HG02870 (cell line): ENCODE data around the gene ITGA1.
"Not testable (repeated sequence)": the region's sequence is repeated elsewhere in the genome, so short reads cannot be mapped to it uniquely, and the experiment has no call there.

ENCODE experiments used
- ATAC-seq: cut with Tn5 transposase; IDR thresholded peaks from one replicate; pipeline ENCODE4 v1.9.1; 2021; ENCODE audit warnings: mild to moderate bottlenecking, moderate library complexity; ENCODE audit not compliant: unreplicated experiment

The ITGA1 gene

DNA sequence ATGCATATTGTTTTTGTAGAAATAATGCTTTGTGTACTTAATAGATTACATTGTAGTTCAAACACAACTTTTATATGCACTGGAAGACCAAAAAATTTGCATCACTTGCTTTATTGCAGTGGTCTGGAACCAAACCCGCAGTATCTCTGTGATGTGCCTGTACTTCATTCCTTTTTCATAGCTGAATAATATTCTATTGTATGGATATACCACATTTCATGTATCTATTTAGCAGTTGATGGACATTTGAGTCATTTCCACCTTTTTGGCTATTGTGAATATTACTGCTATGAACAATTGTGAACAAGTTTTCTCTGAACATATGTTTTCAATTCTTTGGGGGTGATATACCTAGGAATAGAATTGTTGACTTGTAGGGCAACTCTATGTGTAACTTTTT is 40.1 kb downstream of the ITGA1 start:
- no peak for ATAC-seq

DNA sequence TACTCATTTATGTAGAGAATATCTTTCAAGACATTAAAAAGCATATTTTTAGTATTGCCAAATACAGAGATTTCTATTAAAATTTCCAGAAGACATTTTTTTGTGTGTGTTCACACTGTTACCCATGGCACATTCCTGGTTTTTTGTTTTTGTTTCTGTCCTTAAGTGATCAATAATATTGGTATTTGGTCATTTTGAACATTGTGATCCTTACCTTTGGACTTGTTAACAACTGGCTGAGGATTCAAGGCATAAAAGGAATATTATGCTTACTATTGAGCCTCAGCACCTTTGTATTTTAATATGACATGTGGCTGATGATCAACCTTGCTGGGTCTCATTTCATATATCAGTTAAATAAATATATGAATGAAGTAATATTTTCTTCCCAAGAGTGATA is 41.9 kb downstream of the ITGA1 start:
- no peak for ATAC-seq

DNA sequence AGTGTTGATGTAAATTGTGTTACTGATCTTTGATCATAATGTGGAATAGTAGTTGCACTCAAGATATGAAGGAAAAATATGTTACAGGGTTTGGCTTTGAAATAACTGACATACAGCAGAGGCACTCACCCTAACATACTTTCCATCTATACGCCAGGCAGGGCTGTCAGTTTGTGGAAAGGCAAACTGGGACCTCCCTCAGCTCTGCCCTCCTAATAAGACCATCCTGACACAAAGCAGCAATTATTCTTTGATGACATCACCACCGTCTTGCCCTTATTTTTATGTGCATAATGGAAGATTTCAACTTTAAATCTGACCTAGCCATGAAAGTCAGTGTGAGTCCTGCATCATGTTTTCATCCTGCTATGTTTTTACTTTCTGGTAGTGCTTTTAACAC is 42.9 kb downstream of the ITGA1 start:
- no peak for ATAC-seq

DNA sequence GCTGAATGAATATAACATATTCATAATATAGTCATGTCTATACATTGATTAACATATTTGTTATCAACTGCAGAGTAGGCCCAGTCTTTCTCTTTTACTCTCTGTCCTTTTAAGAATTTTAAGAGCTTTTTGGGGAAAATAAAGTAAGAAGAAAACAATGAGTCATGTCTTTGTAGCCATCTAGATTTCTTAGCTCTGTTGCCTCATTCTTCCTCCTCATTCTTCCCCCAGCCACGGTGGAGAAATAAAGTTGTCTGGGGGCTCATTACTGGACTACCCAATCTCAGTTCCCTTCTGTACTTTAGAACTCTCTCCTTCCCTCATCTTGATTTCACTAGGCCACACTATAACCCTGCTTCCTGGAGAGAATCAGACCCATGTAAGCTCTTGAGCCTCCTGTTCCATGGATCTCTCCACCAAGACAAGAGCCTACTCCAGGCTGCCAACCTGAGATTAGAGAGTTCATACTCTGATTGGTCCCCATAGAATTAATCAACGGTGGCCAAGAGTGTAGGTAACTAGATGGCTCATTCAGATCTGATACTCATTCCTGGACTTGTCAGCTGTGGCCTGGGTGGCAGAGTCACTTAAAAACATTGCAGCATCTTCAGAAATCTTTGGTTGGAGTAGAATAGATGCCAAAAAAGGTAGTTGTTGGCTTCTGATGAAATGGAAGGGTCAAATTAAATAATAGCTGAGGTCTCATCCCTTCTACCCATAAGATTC is 44.2 kb downstream of the ITGA1 start:
- ATAC-seq: no peak

DNA sequence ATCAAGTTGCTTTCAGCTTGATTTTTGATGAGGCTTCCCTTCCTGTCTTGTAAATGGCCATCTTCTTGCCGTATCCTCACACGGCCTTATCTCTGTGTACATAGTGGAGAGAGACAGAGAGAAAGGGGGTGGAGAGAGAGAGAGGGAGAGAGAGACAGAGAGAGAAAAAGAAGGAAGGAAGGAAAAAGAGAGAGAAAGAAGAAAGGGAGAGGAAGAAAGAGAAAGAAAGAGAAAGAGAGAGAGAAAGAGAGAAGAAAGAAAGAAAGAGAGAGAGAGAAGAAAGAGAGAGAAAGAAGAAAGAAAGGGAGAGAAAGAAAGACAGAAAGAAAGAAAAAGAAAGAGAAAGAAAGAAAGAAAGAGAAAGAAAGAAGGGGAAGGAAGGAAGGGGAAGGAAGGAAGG is 46.6 kb downstream of the ITGA1 start:
- ATAC-seq: no peak

DNA sequence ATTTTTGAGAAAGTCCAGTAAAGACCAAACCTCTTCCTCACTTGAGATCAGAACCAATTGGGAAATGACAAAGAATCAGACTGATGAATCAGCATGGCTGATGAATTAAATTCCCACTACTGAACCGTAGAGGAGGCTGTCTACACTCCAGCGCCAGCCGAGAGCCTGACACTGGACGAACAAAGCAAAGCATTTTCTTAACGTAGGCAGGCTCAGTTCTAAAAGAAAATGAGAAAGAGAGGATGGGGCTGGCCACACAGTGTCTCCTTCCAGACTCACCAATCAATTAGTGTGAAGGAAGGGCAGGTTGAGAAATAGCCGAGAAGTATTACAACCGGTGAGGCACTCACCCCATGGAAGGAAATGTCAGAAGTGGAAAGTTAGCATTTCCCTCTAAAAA is 49.4 kb downstream of the ITGA1 start:
- no peak for ATAC-seq

DNA sequence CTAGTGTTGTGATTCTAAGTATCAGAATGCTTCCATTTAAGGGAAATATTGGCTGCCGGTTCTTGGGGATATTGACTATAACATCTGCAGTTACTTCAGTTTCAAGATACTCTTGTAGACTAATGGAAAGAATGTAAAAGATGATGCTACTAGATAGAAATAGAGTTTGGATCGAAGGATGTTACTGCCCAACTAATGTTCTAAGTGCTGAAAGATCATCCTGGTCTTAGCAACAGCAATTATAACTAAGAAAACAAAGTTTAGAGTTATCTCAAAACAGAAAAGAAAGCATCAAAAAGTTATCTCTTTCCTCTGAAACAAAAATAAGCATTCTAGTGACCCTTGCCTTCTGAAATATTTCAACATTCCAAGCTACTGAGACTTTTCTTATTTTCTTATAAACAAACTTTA is 49.9 kb downstream of the ITGA1 start:
- no peak for ATAC-seq

DNA sequence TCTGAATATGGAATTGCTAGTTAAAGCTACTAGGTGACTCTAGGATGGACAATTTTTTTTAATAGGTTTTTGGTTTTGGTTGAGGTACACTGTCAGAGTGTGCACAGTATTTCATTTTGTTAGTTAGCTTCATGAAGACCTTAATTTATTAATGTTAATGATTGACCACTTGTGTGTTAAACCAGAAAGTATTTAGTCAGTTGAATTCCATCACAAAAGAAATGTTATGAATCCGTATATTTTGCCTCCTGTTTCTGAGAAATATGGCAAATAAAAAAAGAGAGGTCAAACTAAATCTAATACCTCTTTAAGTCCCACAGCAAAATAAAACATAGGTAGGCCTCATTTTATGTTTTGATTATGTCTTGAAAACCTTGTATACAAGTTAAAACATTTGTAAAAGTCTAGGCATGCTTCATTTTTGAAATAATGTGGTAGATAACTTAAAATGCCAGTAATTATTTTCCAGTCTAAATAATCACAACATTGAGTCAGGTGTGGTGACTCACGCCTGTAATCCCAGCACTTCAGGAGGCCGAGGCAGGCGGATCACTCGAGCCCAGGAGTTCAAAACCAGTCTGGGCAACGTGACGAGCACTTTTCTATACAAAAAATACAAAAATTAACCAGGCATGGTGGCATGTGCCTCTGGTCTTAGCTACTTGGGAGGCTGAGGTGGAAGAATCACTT is 50.8 kb downstream of the ITGA1 start:
- no peak for ATAC-seq

DNA sequence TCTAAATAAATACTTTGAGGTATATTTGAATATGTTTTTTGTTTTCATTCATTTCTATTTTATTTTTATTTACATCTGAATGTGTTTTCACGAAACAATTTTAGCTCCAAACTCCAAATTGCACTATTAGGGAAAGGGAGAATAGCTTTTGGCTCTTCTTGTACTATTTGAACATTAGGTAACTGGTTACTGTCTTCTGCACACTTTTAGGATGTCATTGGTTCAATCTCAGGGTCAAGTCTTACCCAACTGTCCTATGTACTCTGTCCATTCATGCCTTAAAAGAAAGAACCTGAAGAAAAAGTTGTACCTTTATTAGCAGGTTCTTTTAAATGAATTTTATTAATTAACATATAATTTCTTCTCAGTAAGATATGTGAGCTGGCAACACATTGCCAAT is 51.6 kb downstream of the ITGA1 start:
- ATAC-seq: no peak

DNA sequence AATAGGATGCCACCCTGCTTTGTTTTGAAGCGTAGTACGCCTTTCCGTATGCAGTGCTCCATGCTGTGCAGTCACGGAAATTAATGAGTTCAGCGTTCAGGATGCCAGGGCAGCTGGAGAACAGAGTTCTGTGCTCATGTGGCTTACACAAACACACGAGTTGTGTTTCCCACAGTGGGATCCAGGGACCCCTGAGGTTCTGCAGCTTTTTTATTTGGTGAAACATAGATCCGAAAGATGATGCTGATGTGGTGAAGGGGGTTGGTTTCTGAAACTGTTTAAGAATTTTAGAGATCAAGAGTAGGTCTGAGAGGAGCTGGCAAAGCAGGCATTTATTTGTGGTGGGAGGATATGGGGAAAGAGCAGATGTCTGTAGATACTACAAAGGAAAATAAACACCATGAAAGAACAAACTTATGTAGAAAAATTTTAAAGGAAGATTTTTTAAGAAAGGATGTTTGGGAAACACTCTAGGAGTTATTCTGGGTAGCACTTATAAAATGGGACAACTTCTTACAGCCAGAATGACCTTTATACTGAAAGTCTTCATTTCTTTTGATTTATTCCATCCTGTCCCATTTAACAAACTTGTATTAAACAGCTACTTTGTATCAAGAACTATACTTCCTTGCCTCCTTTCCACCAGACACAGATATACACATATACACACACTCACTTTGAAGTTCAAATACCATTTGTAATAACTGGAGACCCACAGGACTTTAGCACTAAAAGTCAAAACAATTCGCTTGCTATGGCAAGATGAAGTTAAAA is 52.7 kb downstream of the ITGA1 start:
- ATAC-seq: no peak

DNA sequence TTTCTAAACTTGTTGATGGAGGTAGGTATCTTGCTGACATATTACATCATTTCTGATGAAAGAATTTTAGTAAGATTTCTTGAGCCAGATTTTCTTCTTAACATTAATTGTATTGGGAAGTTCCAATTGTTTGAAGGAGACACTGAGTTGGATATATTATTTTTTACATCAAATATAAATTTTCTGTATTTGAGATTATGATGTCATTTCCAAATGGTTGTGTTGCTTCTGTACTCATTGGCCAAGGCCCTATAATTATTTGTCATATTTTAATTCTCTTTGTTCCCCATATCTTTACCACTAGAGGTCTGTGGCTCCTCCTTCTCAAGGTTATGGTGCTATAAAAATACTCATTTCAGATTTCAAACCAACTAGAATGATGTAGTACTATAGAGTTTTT is 53.4 kb downstream of the ITGA1 start:
- no peak for ATAC-seq

DNA sequence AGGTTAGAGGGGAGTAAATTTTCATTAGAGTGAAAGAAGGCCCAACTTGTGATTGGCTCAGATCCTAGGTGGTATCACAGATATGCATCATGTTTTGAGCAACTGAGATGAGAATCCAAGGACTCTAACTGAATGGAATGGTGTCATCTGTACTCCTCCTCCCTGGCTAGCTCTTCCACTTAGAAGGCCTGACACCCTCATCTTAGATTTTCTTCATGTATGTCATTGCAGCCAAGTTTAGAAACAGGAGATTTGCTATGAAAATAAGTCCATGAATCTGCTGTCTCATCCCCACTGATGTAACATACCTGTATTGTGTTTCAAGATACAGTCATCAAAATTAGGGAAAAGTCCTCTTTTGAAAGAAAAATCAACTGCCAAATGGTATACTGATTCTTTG is 54.4 kb downstream of the ITGA1 start:
- ATAC-seq: no peak

DNA sequence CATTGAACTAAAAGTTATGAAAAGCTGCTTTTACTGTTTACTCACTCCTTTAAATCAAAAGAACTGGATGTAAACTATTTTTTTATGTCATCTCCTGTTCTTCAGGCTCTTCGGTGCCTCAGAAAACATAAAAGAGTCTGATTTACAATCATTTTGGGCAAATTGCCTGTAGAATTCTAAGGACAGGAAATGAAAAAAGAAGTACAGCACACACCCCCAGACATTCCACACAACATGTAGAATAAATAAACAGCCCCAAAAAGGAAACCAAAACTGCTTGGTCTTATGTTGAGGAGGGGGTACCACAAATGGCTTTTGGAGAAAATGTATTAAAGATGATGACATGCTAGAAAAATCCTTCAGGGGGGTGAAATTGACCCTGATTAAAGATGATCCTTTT is 57.2 kb downstream of the ITGA1 start:
- ATAC-seq: no peak

DNA sequence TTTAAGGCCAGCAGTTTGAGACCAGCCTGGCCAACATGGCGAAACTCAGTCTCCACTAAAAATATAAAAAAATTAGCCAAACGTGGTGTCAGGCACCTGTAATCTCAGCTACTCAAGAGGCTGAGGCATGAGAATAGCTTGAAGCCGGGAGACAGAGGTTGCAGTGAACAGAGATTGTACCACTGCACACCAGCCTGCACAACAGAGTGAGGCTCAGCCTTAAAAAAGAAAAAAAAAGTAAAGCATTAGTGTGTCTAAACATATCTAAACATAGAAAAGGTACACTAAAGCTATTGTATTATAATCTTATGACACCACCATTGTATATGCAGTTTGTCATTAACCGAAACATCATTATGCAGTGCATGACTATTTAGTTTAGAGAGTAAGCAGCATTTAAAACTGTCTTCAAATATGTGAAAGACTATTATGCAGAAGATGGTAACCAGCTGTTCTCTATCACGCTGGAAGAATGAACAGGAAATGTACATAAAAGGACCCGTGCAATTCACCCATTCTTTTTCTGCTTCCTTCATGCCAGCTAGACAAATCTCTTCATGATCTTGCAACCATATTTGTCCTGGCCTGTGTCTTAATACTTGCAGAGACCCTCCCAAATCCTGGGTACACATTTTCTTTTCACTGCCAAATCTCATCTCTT is 58.6 kb downstream of the ITGA1 start:
- no peak for ATAC-seq

DNA sequence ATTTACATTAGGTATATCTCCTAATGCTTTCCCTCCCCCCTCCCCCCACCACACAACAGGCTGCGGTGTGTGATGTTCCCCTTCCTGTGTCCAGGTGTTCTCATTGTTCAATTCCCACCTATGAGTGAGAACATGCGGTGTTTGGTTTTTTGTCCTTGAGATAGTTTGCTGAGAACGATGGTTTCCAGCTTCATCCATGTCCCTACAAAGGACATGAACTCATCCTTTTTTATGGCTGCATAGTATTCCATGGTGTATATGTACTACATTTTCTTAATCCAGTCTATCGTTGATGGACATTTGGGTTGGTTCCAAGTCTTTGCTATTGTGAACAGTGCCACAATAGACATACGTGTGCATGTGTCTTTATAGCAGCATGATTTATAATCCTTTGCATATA is 61.0 kb downstream of the ITGA1 start:
- ATAC-seq: not testable (repeated sequence)

DNA sequence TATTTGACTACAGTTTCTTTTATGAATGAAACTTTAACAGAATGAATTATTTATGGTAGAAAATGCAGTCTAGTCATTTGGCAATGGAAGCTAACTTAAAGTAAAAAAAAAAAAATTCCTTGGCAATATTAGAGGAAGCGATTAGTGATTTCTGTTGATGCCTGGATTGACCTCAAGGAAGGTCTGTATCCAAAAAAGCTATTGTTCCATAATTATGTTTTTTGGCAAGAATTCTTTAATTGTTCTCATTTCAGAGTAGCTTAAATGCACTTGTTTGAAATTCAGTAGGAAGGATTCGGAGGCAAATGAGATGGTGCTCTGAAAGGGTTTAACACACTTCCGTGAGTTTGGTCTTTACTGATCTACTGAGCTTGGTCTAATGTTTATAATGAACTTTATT is 61.8 kb downstream of the ITGA1 start:
- no peak for ATAC-seq

DNA sequence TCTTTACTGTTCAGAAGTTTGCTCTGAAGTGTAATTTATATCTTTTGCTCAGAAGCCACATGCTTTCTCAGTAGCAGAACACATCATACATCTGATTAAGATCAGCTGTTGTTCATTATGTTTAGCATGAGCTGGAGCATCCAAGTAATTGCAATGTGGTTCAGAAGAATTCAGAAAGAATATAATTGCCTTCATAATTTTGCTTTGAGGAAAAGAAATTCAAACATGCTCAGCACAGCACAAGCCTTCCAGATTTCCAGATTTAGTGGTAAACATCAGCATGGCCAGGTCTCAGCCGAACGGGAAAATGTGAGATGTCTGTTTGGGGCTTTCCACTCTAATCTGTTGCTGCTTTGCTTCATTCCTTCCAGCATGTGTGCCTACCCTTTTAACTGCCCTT is 65.9 kb downstream of the ITGA1 start:
- ATAC-seq: no peak

DNA sequence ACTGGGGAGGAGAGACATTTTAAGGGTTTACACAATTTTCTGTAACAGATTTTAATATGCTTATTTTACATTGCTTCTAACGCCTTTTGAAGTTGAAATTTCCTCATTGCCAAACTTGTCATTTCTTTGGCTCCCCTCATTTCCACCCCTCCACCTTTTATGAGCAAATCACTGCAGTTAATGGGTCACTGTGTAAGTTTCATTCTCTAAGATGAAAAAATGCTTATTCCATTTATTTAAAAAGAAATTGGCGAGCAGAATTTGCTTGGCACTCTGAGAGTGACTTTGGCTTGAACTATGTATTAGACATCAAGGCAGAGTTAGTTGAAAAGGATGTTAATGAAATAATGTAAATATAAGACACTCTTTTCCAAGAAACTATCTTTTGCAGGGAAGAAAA is 66.6 kb downstream of the ITGA1 start:
- ATAC-seq: no peak

DNA sequence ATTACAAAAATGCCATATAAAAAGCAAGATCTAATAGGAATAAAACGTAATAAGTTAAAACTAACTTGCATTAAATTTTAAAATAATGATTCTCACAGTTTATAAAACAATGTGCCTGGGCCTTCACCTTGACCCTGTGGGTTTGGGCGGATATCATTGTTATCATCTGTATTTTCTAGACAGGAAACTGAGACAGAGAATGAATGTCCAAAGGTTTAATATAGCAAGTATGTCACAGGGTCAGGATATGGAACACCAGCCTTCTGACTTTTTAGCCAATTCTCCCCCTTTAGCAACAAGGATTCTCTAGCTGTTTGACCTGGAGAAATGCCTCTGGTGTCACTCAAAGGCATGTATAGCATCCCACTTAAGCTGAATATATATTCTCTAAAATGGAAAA is 67.2 kb downstream of the ITGA1 start:
- ATAC-seq: no peak

DNA sequence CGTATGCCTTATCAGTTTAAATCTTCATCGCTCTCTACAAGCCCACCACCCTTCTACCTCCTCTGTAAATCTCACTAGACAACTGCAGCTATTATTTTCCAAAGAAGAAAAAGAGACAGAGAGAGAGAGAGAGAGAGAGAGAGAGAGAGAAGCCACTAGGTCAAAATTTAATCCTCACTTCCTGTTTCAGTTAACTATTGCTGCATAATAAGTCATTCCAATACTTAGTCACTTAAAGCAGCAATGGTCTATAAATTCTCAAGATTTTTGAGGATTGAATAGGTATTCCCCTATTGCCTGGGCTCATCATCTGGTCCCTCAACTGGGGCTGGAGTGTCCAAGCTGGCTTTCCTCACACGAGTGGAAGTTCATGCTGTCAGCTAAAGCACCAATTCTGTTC is 68.8 kb downstream of the ITGA1 start:
- peak; percentile 86 for ATAC-seq

DNA sequence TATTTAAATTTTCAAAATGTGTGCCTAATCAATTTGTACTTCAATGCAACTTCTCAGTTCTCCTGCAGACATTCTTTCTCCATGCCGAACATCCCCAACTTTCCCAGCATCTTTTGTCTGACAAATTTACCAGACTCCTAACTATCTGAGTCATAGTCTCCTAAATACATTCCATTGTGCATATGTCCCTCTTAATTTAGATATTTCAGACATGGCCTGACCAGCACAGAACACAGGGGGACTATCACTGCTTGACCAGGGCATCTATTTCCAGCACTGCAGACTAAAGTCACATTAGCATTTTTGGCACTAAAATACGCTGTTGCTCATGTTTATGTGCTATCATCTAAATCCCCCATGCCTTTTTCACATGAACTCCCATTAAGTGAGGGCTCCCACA is 71.9 kb downstream of the ITGA1 start:
- no peak for ATAC-seq

DNA sequence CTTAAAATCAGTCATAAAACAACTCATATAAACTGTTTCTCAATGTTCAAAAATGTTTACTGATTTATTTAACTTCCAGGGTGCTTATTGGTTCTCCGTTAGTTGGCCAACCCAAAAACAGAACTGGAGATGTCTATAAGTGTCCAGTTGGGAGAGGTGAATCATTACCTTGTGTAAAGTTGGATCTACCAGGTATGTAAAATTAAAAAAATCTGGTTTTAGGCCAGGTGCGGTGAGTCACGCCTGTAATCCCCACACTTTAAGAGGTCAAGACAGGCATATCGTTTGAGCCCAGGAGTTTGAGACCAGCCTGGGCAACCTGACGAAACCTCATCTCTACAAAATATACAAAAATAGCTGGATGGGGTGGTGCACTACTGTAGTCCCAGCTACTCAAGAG is 73.7 kb downstream of the ITGA1 start:
- no peak for ATAC-seq
